ENCODE results near the gene KCNH5.

The KCNH5 gene, protein sequence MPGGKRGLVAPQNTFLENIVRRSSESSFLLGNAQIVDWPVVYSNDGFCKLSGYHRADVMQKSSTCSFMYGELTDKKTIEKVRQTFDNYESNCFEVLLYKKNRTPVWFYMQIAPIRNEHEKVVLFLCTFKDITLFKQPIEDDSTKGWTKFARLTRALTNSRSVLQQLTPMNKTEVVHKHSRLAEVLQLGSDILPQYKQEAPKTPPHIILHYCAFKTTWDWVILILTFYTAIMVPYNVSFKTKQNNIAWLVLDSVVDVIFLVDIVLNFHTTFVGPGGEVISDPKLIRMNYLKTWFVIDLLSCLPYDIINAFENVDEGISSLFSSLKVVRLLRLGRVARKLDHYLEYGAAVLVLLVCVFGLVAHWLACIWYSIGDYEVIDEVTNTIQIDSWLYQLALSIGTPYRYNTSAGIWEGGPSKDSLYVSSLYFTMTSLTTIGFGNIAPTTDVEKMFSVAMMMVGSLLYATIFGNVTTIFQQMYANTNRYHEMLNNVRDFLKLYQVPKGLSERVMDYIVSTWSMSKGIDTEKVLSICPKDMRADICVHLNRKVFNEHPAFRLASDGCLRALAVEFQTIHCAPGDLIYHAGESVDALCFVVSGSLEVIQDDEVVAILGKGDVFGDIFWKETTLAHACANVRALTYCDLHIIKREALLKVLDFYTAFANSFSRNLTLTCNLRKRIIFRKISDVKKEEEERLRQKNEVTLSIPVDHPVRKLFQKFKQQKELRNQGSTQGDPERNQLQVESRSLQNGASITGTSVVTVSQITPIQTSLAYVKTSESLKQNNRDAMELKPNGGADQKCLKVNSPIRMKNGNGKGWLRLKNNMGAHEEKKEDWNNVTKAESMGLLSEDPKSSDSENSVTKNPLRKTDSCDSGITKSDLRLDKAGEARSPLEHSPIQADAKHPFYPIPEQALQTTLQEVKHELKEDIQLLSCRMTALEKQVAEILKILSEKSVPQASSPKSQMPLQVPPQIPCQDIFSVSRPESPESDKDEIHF

DNA sequence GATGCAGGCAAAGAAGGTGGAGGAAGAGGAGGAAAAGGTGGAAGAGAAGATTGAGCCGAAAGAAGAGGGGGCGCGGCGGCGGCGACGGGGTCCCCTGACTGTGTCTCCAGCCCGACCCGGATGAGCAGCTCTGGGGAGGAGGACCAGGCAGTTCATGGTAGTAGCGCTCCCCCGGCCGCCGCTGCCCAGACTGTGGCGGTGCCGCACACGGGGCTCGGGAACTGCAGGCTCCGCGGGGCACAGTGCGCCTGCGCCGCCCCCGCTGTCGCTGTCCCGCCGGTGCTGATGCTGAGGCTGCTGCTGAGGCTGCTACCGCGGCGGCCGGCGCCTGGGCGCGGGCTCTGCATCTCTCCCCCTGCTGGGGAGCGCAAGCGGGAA is at the start of gene KCNH5:
KCNH5 (minus strand) TSS at position 225 of the 378 bp plus-strand sequence. CDS start 272 bp downstream, outside the sequence.
- no peak for DNase-seq

DNA sequence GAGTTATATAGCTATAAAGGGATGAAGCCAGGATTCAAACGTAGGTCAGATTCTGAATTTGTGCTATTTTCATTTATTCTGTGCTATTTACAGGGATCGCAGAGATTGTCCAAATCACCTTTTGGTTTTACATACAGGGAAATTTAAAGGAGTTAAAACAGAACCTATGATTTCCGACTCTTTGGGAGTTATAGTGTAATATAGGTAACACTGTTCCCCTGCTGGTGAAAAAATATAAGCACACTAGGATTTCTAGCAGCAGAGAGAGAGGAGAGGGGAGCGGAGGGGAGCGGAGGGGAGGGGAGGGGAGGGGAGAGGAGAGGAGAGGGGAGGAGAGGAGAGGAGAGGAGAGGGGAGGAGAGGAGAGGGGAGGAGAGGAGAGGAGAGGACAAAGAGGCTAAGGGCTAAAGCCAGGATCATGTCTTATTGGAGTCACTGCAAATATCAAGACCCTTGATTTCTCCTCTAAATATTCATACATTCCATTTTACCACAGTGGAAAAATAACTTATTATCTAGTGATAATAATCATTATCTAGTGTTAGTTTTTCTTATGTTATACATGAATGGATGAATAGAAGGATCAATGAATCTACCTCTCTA is 46.2 kb upstream of the KCNH5 start:
- no peak for DNase-seq

DNA sequence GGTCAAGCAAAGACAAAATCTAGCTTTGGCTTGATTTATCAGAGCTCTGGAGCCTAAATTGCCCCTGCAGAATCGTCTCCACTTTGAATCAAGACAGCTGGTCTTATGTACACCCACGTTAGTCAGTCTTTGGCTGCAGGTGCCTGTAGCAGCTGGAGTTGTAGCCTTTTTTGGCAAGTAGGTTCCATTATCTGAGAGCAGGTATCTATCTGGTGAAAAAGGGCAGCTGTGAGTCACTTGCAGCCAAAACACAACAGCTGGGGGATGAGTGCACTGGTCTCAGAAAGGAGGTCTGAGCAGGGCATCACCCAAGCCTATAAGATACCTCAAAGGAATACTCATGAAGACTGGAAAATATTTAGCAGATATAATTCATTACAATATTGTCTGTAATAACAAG is 43.6 kb upstream of the KCNH5 start:
- no peak for DNase-seq

DNA sequence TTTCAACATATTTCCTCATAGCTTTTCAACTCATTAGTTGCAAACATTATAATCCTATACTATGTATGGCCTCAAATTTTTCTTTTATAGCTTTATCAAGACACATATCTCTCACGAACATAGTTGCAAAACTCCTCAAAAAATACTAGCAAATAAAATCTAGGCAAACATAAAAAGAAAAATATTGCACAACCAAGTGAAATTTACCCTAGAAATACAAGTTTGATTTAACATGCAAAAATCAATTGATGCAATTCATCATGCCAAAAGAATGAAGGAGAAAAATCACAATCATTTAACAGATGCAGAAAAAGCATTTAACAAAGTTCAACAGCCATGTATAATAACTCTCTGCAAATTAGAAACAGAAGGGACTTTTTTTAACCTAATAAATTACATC is 33.3 kb upstream of the KCNH5 start:
- DNase-seq: no peak

DNA sequence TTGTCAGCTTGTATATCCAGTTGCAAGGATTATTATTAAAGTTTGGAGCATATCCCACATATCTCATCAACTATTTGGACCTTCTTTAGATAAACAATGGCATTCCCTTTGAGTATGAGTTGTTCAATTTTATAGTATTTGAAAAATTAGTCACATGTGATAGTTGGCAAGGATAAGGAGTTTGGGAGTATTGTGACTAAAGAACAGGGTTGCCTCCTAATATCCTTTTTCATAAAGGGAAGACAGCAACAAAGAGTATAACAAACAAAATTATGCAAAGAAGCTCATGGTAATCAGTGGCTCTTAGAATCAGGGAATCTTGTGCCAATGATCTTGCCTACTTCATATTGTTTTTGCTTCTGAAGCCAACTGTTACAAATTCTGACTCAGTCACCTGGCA is 31.2 kb upstream of the KCNH5 start:
- no peak for DNase-seq

DNA sequence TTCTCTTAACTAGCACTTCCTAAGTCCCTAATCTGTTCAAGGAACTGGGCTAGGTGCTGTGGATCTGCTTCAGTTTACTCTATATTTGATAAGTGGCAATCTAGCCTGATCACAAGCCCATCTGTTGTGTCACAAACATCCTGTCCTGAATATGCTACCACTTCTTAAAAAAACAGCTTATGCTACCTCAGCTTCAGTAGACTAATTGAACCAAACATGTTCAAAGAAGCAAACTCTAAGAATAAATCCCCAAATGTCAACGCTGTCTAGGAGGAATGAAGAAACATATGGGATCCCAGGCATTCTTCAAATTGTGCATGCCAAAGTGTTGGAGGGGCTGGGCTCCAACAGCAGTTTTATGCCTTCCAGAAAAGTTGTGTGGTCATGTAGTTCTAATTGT is 10.4 kb upstream of the KCNH5 start:
- DNase-seq: no peak

DNA sequence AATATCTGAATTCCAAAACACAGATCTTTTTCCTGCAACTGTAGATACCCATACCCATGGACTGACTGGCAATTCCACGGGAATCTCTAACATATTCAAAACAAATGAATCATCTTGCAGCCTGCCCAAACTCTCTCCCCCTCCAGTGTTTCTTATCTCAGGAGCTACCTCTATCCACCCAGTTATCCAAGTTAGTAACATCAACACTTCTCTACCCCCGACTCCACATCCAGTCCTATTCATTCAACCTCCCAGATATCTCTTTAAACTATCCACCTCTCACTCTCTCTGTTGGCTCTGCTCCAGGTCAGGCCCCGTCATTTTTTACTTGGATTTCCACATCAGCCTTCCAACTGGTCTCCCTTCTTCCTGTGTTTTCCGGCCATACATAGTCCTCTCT is 6.7 kb upstream of the KCNH5 start:
- no peak for DNase-seq

DNA sequence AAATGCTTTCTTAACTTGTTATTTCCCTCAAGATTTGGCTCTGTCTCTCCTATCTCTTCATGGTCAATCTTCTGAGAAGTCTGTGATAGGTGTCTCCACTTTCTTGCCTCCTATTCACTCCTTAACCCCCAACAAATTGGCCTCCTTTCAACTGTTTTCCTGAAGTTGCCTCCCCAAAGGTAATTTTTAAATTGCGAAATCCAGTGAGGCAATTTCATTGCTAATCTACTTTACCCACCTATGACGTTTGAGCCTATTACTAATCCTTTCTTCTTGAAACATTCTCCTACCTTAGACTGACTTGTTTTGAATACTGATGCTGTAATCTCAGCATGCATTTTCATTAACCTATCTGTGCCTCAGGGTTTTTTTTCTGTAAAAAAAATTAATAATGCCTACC is 6.0 kb upstream of the KCNH5 start:
- DNase-seq: no peak

DNA sequence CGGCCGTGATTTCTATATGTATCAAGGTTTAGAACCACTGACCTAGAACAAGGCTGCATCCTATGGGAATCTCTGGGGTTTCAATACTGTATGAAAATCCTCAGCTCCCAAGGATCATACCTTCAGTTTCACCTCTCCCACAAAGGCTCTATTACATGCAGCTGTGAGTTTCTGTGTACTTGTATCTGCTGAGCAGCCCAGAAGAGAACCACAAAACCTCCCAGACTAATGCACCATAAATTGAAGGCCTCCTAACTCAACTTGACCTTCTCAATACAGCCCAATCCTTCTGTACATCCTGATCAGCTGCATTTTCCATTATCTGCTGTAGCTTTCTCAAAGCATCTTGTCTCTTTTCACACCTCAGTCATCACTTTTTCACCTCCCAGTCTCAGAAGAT is 5.4 kb upstream of the KCNH5 start:
- no peak for DNase-seq

DNA sequence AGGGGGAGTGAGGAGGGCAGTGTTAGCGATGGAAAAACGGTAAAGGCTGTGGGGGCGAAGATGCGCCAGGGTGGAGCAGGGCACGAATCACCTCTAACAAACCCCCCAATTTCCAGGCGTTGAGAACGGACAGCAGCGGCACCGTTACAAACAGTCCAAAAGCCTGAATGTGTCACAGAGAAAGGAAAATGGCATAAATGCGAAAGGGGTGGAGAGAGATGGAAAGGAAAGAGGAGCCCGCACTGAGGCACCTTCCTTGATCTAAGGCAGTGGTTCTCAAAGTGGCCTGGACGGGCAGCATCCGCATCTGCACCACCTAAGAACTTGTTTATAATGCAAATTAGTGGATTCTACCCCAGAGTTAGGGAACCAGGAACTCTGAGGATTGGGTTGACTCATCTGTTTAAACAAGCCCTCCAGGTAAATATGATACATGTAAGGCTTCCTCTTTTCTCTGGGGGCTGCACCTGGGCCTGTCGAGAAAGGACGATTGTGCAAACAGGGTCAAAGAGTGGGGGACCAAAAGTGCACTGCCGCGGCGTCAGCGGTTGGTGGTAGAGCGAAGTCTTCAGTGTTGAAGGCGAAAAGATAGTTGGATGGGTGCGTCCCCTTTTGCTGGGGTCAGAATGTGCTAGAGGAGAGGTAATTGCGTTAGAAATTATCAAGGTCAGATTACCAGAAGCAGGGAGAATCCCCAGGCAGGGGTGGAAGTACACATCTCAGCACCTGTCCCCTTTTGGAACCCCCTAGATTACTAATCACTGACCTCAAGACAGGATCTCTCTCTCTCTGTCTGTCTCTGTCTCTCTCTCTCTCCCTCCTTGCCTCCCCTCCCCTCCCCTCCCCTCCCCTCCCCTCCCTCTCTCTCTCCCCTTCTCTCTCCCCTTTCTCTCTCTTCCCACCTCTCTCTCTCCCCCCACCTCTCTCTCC is 1.3 kb upstream of the KCNH5 start:
- DNase-seq: no peak

DNA sequence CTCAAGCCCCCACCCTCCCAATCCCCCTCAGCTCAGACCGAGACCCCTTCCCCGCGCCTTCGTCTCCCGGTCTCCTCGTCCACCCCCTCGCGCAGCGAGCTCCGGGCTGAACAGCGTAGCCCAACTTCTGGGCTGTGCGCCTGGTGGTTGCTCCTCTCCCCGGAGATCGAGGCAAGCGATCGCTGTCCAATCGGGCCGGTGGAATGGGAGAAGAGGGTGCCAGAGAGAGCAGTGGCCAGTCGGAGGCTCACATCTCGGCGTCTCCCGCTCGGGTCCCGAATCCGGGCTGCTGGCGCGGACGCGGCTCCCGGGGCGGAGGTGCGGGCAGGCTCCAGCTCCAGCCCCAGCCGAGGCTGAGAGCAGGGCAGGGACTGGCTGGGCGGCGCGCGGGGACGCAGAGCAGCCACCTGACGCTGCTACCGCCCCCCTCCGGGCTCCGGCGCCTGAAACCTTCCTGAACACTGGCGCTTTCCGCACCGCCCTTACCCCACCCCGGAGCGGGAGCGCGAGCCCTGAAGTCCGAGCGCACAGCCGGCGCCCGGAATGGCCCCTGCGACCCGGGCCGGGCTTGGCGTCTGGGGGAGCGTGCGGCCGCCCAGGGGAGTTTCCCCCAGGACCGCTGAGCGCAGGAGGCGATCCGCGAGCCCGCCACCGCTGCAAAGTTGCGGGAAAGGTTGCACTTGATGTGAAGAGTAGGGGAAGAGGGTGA is 508 bp upstream of the KCNH5 start:
- DNase-seq: no peak

DNA sequence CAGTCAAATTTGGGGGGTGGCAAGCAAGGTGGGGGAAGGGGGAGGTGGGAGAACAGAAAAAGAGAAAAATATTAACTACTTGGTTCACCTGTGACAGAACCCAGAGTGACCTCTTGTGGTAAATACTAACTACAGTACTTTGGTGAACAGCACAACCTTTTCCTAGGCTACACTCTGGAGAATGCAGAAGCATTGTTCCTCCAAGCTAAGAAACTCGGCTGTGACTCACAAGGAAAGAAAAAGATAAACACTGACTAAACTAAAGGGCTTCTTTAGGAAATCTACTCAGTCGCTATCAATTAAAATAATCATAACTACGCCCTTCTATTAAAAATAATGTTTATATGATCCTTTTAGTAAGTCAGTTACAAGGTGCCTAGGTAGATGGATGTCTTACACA is 5.4 kb downstream of the KCNH5 start:
- DNase-seq: no peak

DNA sequence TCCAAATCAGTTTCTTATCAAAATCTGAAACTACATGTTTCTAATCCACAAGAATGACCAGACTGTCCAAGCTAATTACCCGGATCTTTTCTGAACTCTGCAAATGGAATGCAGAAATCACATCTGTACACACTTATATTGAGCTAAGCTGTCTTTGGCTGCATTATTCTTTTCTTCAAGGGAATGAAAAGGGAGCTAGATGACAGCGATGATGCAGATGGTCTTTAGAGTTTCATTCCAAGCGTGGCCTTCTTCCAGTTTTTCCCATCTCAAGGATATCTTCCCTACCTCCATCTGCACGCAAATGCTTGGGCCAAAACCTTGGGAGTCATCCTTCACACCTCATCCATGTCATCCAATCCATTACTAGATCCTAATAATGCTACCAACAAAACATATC is 12.6 kb downstream of the KCNH5 start:
- DNase-seq: no peak

DNA sequence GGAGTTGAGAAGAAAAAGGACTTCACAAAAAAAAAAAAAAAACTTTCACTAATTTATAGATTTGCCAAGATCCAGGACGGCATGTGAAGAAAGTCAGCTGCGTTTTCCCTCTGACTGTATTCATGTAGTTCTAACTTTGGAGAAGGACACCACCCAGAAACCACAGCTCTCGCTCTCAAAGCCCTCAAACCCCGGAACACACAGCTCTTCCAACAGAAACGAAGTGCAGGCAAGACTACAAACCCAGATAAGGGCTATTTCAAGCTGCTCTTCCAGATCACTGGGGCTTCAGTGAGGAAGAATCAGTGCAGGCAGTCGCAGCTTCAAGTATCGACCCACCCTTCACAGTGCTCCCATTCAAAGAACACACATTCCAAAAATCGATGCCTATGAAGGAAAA is 13.2 kb downstream of the KCNH5 start:
- no peak for DNase-seq

DNA sequence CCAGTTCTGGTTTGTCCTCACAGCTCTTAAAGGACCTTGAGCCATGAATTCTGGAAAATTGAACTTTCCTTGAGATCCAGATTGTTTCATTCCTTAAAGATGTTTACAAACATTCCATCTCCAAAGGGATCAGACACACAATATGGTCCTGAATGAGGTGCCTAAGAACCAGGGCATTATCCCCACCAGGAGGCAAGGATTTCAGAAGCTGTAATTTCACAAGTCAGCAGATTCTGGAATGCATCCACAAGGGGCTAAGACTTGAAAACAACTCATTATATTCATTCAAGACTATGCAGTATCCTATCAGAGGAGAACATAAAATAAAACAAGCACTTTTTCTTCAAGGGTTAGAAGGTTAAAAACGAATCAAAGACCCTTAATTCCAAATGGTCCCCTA is 15.1 kb downstream of the KCNH5 start:
- no peak for DNase-seq

DNA sequence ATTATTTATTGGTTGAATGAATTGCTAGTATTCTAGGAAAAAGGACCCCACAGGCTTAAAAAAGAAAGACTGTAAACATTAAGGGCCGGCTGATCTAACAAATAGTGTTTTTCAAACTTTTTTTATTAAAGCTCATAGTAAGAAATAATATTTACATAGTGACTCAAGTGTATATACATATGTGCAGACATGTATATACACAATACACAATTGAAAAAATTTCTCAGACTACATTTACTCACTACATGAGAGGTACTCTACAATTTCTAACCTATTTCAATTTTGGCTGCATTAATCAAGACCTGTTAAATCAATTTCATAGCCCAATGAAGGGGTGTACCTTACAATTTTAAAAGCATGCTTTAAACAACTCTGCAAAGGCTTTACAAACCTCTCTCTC is 17.5 kb downstream of the KCNH5 start:
- DNase-seq: no peak

DNA sequence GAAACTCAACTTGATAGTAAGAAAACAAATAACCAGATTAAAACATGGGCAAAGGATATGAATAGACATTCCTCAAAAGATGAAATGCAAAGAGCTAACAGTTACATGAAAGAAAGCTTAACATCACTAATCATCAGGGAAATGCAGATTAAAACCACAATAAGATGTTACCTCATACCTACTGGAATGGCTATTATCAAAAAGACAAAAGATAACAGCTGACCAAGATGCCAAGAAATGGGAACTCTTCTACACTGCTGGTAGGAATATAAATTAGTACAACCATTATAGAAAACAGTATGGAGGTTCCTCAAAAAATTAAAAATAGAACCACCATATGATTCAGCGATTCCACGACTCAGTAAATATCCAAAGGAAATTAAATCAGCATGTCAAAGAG is 18.8 kb downstream of the KCNH5 start:
- no peak for DNase-seq

DNA sequence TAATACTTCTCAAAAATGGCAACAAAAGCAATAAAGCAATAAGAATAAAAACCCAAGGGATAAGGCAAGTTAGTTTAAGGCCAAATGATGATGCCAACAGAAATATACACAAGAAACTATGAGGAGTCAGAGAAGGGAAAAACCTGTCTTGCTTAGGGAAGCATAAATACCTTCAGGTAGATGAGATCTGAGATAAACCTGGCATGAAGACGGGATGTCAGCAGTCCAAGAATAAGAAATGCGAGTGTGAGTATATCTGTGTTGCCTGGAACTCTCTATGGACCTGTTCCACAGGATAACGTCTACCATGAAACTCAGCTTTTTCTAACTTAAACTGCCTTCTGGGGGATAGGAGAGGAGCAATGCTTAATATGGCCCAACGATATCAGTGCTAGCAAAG is 30.6 kb downstream of the KCNH5 start:
- no peak for DNase-seq

DNA sequence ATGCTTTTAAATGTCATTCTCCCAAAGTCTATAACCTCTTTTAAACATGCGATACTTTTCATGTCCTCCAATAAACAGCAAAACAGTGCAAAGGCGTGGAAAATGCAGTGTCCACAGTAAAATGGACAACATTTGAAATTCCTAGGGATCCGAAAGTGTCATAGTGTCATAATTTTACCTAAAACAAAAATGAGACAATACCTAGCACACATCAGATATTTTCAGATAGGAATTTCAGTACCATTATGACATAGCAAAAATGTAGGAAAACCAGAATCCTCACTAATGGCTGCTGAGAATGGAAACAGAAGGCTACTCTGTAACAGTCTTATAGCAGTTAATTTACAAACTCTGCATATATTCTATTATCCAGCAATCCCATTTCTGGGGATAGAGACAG is 33.1 kb downstream of the KCNH5 start:
- DNase-seq: no peak

DNA sequence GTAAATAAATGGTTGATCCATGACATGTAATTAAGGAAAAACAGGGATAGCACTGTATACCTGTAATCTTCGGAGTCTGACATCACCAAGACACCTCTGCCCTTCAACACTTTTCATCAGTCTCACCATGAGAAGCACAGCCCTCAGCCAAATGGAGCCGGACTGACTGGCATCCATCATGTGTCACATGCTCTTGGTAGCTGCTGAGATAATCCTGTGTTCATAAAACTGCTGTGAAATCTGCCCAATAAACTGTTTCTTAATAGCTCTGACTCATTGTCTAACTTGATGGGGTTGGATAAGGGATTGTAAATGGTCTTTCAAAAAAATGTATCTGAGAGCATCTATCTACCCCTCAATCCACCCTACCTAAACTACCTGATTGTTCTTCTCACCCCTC is 33.6 kb downstream of the KCNH5 start:
- no peak for DNase-seq

DNA sequence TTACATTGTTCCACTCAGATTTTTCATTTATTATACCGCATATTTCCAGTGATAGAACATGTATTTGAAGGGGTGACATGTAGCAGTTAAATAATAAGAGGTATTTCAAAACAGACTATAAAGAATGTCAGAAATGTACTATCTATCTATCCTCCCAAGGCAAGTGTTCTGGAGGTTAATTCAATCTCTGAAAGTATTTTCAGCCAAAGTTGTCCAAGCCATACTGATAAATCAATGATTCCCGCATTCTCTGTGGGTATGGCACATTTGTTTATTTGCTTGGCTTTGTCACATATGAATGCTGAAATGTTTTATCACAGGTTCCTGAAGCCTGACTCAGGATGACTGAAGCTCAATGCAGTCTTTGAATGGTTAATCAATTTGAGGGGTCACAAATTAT is 35.8 kb downstream of the KCNH5 start:
- DNase-seq: no peak

DNA sequence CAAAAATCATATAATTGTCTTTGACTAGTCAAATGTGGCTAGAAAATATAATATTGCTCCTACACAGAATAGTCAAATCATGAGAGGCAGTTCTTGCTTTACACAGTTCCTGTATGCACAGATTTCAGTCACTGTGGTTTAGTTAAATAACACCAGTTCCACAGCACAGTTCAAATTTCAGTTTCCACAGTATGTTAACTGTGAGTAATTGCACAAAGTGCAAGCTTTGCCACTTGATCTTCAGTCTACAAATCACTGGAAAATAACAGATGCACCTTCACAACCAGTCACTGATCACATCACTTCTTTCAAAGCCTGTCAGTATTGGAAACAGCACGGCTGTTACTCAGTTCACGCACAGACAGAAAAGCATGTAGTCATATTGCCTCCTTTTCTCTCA is 38.7 kb downstream of the KCNH5 start:
- no peak for DNase-seq
